ENCODE measurements around the gene INF2. TPM values are rescaled to one million over a fixed set of nuclear protein-coding genes. Genes with fewer than 3 reads are reported as not detected.

Gene INF2
- total and polyA plus RNA-seq, 12 donors = 22.5 to 73.8 (median 28.4) TPM

DNA sequence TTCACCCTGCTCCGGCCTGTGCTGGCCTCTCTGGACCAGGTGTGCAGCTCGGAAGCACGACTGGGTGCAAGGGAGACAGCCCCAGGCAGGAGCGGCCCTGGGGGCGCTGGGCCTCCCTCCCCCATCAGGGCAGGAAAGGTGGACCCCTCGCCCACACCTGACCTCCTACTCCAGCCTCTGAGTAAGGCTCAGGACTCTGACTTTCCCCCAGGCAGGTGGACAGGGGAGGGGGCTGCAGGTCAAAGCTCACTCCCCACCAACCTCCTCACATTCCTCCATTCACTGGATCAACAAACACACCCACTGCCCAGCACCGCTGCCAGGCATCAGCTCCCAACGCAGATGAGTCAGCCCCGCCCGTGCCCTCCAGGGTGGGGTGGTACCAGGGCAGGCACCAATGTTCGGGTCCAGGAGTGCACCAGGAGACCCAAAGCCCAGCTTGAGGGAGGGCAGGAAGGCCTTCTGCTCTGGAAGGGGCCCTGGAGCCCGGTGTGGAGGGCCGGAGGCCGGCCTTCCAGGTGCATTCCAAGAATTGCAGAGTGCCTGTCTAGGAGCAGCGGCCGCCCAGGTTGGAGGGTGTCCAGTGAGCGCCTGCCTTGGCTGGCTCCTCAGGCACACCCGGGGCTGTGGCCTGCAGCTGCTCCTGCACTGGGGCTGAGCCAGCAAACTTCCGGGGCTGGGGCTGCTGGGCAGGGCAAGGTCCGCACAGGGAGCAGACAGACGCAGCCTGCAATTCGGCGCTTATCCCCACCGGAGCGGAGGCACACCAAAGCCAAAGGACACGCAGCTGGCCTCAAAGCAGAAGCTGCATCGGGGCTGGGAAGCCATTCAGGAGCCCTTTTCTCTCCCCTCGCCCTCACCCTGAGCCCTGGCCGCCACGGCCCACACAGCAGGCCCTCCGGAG is 1.6 kb upstream of the INF2 start:
- Histone ChIP-seq H3K4me1 (peaks cover 37 to 63% (median 51%) of the 10 kb centered on the region in 9 donors), H3K4me3 (peak overlapping the region in 6 of 10 donors; percentile 84 to 99 (median 94)), H3K9me3 (no peaks in the 10 kb centered on the region), H3K36me3 (peaks cover 0 to 7% (median 0%) of the 10 kb centered on the region in 9 donors), H3K27ac (peak overlapping the region; percentile 58 to 94 (median 90)), H3K27me3 (no peaks in the 10 kb centered on the region)
- TF ChIP-seq, protein P1, sequence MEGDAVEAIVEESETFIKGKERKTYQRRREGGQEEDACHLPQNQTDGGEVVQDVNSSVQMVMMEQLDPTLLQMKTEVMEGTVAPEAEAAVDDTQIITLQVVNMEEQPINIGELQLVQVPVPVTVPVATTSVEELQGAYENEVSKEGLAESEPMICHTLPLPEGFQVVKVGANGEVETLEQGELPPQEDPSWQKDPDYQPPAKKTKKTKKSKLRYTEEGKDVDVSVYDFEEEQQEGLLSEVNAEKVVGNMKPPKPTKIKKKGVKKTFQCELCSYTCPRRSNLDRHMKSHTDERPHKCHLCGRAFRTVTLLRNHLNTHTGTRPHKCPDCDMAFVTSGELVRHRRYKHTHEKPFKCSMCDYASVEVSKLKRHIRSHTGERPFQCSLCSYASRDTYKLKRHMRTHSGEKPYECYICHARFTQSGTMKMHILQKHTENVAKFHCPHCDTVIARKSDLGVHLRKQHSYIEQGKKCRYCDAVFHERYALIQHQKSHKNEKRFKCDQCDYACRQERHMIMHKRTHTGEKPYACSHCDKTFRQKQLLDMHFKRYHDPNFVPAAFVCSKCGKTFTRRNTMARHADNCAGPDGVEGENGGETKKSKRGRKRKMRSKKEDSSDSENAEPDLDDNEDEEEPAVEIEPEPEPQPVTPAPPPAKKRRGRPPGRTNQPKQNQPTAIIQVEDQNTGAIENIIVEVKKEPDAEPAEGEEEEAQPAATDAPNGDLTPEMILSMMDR (IDR thresholded peaks at IDR 0.05) = no peak
- 27 to 30% methylated on average over 31 of the region's 31 CpGs for WGBS, 2 donors
- DNase-seq = peak; percentile 79 to 87
- intact Hi-C loops (cut with DNase I) = loop anchor here in 1 of 10 donors (5.0 kb wide), 1 partner anchor 36 kb away; no protein-coding TSS in a partner anchor
- ATAC-seq = peak; percentile 61 to 89 (median 80)

DNA sequence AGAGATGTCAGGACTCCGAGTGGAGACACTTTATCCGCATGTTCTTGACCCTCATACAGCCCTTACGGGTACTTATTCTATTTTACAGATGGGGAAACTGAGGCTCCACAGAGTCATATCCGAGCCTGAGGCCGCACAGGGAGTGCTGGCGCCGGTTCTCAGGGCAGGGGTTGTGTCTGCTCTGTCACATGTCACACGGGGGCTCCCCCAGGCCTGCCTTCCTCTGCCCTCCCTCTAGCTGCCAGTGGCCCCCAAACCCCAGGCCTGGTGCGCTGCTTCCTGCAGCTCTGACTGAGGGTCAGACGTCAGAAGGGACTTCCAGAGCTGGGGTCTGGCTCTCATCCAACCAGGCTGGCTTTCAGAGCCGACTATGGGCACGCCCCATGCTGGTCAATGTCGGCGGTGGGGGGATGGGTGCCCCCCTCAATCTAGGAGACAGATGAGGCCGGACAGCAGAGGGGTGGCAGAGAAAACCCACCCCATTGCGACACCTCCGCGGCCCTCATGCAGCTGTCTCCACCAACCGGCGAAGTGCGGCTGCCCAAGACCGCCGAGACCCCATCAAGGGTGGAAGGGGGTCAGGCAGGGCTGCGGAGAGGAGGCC is 811 bp upstream of the INF2 start:
- Histone ChIP-seq H3K4me1 (peaks cover 36 to 67% (median 56%) of the 10 kb centered on the region in 9 donors), H3K4me3 (peak overlapping the region in 9 of 10 donors; percentile 84 to 99 (median 95)), H3K27me3 (no peaks in the 10 kb centered on the region), H3K36me3 (peaks cover 0 to 8% (median 0%) of the 10 kb centered on the region in 9 donors), H3K27ac (peak overlapping the region; percentile 58 to 94 (median 90)), H3K9me3 (no peaks in the 10 kb centered on the region)
- TF ChIP-seq, protein P1 (IDR thresholded peaks at IDR 0.05) = no peak
- DNase-seq (peak in 1 of 2 donors; percentile 43), ATAC-seq (peak in 6 of 8 donors; percentile 2 to 23 (median 15))
- intact Hi-C loops (cut with DNase I) = loop anchor here in 1 of 10 donors (5.0 kb wide), 1 partner anchor 36 kb away; no protein-coding TSS in a partner anchor
- 29 to 33% methylated on average over 24 of the region's 24 CpGs for WGBS, 2 donors

DNA sequence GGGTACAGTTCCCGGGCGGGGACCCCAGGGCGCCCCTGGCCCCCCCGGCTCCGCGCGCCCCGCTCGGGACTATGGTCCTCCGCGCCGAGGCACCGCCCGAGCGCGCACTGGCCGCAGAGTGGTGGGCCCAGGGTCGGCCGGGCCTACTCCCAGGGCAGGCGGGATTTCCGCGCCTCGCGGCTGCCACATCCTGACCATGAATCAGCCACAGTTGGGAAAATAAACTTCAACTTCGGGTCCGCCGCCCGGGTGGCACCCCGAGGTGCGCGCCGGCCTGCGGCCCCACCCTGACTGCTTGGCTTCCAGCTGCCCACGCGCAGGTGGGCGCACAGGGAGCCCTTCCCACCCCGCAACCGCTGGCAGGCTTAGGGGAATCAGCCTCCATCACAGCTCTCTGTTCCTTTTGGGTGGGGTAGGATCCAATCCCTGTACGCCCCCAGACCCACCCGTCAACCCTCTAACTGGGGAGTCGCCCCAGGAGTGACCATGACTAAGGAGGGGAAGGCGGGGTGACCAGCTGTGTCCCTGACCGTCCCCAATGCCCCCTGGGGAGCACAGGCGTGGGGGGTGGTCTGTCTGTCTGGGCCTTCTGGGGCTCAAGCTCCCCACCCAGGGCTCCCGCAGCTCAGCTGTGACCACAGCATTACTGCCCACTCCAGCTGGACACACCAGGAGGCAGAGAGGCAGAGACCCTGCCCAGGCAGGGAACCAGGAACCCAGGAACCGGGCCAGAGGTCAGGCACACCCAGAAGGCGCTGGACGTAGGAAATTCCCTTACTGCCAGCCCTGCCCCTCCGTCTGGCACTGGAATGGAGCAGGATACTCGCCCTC is 678 bp downstream of the INF2 start:
- 9 to 11% methylated on average over 44 to 50 of the region's 50 CpGs for WGBS, 2 donors
- no peaks in the 10 kb centered on the region for H3K27me3 ChIP-seq

More for the DNA sequence above, 678 bp downstream of the INF2 start:
- H3K4me3 ChIP-seq = peak overlapping the region; percentile 84 to 99 (median 94)
- intact Hi-C loops (cut with DNase I) = loop anchor here in 1 of 10 donors (5.0 kb wide), 1 partner anchor 38 kb away; no protein-coding TSS in a partner anchor
- peak in 1 of 2 donors; percentile 35 for DNase-seq
- peaks cover 0 to 12% (median 0%) of the 10 kb centered on the region in 9 donors for H3K36me3 ChIP-seq
- no peaks in the 10 kb centered on the region for H3K9me3 ChIP-seq
- ATAC-seq = peak in 3 of 8 donors; percentile 9 to 31 (median 19)
- TF ChIP-seq, protein P1 (IDR thresholded peaks at IDR 0.05) = peak in 1 of 9 donors; percentile 8
- H3K4me1 ChIP-seq = peaks cover 41 to 82% (median 71%) of the 10 kb centered on the region in 9 donors
- peak overlapping the region; percentile 56 to 94 (median 90) for H3K27ac ChIP-seq
